PFSK-1 (cell line): Measurements from ENCODE around the gene MAFG.

Experiments
- POLR2AphosphoS5 ChIP-seq: IDR thresholded peaks from 2 replicates; pipeline ENCODE4 v1.6.1; 2012; ENCODE audit warnings: low read depth, mild to moderate bottlenecking, control low read depth, low read length, moderate library complexity
- REST ChIP-seq, 2 experiments: IDR thresholded peaks; 2 replicates each; pipeline versions ENCODE4 v1.6.1 to v1.8.0; 2011 to 2012; ENCODE audit warnings: low read depth in 2 of 2, low read length in 2 of 2, control low read depth in 1 of 2, inconsistent platforms in 1 of 2, mild to moderate bottlenecking in 1 of 2, moderate library complexity in 1 of 2; ENCODE audit not compliant: insufficient read depth in 1 of 2
- TAF1 ChIP-seq: IDR thresholded peaks from 2 replicates; pipeline ENCODE4 v1.6.1; 2012; ENCODE audit warnings: low read length, control low read depth, borderline replicate concordance; ENCODE audit not compliant: insufficient read depth

GRCh38 chr17:81924557-81925532 is 2.7 kb downstream of the MAFG start:
- TF ChIP-seq POLR2AphosphoS5: no peak
- no peak for TF ChIP-seq REST (IDR thresholded peaks at IDR 0.05; ENCODE audit: insufficient read depth in 1 of 2, low read depth in 2 of 2, low read length in 2 of 2)
- TF ChIP-seq TAF1: no peak
